HG03378 (cell line): ENCODE results near the gene LDB3.
"Not testable (repeated sequence)": the region's sequence is repeated elsewhere in the genome, so short reads cannot be mapped to it uniquely, and the experiment has no call there.

Source experiments
- ATAC-seq: cut with Tn5 transposase; IDR thresholded peaks from one replicate; pipeline ENCODE4 v1.9.1; 2021; ENCODE audit warnings: mild to moderate bottlenecking, moderate library complexity; ENCODE audit not compliant: unreplicated experiment

Gene LDB3, protein sequence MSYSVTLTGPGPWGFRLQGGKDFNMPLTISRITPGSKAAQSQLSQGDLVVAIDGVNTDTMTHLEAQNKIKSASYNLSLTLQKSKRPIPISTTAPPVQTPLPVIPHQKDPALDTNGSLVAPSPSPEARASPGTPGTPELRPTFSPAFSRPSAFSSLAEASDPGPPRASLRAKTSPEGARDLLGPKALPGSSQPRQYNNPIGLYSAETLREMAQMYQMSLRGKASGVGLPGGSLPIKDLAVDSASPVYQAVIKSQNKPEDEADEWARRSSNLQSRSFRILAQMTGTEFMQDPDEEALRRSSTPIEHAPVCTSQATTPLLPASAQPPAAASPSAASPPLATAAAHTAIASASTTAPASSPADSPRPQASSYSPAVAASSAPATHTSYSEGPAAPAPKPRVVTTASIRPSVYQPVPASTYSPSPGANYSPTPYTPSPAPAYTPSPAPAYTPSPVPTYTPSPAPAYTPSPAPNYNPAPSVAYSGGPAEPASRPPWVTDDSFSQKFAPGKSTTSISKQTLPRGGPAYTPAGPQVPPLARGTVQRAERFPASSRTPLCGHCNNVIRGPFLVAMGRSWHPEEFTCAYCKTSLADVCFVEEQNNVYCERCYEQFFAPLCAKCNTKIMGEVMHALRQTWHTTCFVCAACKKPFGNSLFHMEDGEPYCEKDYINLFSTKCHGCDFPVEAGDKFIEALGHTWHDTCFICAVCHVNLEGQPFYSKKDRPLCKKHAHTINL

DNA sequence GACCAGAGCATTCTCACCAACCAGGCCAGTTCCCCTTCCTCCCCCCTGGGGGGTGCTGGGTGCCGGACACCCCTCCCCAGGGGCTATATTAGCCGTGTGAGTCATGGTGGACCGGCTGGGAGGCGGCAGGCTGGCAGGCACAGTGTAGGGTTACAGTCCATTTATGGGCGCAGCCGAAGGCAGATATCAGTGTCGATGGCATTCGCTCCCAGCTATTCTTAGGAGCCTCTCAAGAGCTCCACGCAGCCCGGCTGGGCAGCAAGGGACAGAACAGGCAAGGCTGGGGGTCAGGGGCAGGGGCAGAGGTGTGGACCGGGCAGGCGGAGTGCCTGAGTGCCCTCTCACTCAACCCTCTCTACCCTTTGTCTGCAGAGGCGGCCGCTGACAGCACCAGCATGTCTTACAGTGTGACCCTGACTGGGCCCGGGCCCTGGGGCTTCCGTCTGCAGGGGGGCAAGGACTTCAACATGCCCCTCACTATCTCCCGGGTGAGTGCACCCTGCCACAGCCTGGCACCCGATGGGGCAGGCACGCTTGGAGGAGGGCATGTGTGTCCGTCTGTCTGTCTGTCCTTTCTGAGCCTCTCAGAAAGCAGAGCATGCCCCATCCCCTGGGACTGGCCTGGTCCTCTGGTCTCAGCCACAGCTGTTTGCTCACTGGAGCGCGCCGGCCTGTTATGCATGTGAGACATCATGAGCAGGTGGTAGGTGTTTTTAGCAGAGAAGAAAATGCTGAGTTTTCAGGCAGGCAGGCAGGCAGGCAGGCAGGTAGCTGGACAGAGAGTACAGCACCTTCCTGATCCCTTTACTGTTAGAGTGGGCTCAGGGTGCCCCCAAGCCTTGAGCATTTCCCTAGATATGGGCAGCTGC is at the start of gene LDB3:
Gene LDB3 (plus strand): TSS at position 215 of the 869 bp plus-strand sequence. CDS start 181 bp downstream, at position 396.
- peak; percentile 53 for ATAC-seq

DNA sequence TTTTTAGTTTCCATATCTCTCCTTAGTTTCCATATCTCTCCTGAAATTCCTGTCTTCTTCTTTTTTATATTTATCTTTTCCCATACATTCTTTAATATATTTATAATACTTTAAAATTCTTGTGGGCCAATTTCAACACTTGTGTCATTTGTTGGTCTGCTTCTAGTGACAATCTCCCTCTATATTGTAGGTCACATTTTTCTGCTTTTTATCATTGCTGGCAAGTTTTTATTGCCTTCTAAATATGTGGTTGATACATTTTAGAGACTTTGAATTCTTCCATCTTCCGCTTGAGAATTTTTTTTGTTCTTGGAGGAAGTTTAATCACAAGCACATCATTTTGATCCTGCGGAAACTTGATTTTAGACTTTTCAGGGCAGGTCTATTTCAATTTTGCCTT is 40.0 kb upstream of the LDB3 start:
- no peak for ATAC-seq

DNA sequence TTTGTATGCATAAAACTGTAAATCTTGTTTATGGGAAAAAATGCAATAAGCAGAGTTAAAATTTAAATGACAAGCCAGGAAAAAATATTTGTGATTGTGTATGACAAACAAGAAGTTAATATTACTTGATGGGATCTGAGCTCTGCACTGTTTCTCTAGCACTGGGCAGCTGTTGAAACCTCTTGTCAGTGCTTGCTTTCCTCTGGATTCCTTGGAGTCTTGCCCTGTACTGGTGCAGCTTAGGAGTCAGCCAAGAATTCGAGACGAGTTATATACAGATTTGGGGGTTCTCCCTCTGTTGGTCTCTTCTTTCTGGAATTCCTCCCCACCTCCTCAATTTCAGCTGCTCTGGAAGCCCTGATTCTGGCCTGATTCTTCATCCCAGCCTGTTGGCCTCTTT is 38.2 kb upstream of the LDB3 start:
- ATAC-seq: no peak

DNA sequence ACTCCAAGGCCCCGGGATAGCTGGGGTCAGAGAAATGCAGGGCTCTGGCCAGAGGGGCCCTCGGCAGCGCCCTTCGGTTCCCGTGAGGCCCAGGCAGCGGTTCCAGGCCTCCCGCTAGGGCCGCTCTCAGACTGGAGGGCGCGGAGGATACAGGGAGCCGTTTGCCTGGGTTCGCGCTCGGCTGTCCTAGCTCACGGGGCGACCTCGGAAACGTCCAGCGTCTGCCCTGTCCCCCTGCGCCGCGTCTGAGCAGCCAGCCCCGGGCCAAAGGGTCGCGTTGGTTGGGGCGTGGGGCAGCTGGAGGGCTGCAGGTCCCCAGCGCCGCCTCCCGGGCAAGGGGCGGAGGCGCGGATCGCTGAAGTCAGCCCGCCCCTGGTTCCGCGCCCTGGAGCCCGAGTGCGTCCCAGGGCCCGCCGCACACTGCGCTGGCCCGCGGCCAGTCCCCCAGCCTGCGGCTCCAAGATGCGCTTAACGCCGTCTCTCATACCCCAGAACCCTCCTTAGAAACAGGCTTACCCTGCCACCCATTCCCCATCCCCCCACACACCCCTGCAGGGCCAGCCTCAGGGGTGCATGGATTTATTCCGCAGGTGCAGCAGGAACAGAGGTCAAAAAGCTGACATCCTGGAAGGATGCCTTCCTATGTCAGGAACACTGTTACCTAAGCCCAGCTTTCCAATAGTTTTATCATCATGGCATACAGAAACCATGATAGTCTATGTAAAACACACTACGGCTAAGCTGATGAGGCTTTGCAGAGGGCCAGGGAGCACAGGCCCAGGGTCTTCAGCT is 36.1 kb upstream of the LDB3 start:
- no peak for ATAC-seq

DNA sequence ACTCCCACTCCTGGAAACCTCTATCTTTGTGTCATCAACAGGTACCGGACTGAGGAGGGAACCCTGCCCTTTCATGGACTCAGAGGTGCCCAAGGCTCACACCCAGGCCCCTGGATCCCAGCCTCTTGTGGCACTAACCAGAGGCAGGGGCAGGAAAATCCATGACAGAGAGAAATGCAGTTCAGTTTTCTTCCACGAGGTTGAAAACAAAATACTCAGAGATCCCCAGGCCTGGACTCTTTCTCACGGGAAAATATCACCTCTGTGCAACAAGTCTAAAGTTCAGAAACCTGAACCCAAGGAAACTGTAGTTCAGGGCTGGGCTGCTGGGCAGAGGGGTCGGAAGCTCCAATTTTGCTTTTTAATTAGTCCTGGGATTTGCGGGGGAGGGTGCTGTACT is 35.4 kb upstream of the LDB3 start:
- no peak for ATAC-seq

DNA sequence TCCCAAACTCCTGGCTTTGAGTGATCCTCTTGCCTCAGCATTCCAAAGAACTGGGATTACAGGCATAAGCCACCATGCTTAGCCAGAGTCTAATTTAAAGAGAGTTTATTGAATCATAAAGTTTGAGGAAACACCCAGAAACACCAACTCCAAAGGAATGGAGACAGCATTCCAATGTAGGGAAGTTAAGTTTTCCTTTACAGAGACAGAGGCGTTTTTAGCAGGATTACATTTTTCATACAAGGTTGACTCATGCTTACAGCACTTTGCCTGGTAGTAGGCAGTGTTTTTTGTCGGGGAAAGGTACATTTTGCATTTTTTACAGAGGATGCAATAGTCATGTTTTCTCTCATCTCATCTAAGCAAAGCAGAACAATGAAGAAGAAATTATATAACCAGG is 32.9 kb upstream of the LDB3 start:
- no peak for ATAC-seq

DNA sequence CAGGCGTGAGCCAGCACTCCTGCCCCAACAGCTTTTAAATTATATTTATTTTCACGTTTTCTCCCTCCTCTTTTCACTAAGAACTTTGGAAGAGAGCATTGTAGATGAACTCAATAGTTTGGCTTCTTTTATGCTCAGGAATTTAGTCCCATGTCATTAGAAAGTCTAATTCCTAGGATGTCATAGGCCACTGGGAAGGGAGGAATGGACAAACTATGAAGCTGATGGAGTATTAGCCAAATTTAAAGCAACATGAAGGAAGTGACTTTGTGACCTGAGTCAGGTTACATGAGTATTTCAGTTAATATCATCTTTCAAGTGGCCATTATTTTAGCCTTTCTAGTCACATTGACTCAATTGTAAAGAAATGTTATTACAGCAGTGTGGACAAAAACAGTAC is 32.0 kb upstream of the LDB3 start:
- no peak for ATAC-seq

DNA sequence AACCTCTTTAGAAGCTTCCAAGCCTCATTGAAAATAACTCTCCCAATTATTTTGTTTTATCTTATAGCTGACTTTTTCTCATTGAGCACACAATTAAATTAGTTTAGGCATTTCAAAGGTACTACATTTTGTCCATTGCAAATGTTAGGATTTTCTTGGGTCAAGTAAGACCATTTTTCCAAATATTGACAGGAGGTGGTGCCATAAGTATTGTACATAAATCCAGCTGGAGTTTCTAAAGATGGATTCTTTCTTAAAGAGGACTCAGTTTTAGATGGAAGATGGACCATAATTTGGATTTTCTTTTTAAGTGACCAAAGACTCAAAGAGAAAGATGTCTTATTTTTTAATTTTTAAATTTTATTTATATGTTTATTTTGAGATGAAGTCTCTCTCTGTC is 26.3 kb upstream of the LDB3 start:
- no peak for ATAC-seq

DNA sequence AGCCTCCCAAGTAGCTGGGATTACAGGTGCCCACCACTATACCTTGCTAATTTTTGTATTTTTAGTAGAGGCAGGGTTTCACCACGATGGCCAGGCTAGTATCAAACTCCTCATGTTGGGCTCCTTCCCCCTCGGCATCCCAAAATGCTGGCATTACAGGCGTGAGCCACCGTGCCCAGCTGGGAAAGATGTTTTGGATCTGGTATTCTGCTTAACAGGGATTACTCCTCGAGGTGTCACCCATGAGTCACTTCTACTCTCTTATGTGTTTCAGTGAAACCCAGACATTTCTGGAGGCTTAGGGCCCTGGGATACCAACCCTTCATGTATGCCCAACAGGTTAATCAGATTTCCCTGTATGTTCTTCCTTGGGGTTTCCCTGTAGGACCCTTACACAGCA is 25.8 kb upstream of the LDB3 start:
- no peak for ATAC-seq

DNA sequence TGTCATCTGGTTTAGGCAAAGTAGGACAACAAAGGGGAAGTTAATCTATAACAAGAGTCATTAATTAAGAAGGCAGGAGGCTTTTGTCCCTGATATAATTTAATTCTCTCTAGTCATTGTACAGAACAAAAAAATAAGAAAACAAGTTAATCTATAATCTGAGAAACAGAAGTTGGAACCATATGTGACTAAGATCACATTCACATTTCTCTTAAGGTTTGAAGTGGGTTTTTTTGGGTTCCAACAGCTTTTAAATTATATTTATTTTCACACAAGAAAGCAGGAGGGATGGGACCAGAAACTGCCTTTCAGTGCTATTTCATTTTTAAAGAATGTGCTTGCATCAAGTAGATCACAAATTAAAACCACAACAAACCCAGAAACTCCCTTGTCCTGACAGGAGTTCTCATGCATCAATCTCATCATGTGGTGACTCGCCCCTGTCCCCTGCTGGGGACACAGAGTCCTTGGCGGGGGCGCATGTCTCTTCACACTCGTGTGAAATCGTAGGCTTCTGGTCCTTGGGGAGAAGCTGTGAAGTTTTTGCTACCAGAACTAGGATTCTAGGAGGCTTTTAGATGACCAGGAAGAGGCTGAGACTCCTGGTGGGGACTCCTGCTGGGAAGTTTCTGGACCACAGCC is 24.0 kb upstream of the LDB3 start:
- no peak for ATAC-seq

DNA sequence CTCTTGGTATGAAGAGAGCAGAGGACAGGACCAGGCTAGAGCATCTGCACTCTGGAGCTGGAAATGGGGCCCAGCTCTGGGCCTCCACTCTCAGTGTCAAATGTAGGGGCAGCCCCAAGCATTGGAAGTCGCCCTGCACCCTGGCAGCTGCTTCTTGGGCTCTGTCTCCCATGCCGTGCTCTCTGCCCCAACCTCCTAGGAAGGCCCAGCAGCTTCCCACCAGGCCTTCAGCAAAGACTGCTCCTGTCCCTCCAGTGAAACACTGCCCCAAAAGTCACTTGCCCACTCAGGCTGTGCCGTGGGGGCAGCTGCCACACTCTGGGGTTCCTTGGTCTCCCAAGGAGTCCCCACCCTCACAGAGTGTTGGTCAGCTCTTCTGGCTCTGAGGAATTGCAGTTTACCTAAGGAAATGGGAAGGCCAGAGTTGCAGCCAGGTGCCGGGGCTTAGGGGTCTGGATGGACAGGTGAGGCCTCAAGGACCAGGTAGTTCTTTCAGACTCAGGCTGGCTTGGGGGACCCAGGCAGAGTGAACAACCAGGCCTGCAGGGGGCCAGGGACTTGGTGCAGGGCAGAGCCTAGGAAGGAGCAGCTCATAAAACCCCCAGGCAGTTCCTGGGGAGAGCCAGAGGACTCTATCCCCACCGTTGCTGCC is 23.4 kb upstream of the LDB3 start:
- ATAC-seq: no peak

DNA sequence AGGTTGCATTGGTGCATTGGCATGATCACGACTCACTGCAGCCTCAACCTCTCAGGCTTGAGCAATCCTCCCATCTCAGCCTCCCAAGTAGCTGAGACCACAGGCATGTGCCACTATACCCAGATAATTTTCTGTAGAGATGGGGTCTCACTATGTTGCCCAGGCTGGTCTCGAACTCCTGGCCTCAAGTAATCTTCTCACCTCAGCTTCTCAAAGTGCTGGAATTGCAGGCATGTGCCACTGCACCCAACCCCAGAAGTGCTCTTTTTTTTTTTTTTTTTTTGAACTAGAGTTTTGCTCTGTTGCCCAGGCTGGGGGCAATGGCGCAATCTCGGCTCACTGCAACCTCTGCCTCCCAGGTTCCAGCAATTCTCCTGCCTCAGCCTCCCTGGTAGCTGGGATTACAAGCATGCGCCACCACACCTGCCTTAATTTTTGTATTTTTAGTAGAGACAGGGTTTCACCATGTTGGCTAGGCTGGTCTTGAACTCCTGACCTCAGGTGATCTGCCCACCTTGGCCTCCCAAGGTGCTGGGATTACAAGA is 22.6 kb upstream of the LDB3 start:
- not testable (repeated sequence) for ATAC-seq

DNA sequence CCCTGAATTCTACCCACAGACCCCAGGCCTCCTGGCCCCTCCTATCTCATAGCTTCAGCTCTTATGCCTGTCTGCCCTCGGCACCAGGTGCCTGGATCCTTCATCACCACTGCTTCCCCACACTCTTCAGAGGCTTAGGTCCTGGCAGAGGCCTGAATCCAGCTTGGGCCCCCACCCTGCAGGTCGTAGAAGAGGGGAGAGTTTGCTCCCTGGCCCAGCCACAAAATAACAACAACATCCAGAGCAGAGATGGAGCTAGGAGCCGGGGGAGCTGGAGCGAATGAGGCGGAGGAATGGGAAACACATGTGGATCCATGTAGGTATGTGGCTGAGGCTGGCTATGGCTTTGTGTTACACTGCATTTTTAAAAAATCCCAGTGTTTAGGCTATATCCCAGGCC is 21.8 kb upstream of the LDB3 start:
- no peak for ATAC-seq

DNA sequence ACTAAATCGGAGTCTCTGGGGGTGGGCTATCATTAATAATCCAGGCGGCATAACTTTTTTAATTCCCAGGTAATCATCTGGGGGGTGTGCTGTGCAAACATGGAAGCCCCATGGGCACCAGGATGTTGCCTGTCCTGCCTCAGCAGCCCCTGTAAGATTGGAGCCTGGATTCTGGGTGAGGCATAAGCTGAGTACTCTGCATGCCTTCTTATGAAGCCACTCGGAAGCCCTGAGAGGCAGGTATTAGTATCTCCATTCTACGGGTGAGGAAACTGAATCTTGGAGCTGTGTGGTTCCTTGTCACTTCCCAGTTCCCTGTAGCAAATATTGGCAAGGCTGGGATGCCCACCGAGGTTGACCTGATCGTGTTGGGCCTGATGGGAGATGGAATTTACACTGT is 21.4 kb upstream of the LDB3 start:
- no peak for ATAC-seq

DNA sequence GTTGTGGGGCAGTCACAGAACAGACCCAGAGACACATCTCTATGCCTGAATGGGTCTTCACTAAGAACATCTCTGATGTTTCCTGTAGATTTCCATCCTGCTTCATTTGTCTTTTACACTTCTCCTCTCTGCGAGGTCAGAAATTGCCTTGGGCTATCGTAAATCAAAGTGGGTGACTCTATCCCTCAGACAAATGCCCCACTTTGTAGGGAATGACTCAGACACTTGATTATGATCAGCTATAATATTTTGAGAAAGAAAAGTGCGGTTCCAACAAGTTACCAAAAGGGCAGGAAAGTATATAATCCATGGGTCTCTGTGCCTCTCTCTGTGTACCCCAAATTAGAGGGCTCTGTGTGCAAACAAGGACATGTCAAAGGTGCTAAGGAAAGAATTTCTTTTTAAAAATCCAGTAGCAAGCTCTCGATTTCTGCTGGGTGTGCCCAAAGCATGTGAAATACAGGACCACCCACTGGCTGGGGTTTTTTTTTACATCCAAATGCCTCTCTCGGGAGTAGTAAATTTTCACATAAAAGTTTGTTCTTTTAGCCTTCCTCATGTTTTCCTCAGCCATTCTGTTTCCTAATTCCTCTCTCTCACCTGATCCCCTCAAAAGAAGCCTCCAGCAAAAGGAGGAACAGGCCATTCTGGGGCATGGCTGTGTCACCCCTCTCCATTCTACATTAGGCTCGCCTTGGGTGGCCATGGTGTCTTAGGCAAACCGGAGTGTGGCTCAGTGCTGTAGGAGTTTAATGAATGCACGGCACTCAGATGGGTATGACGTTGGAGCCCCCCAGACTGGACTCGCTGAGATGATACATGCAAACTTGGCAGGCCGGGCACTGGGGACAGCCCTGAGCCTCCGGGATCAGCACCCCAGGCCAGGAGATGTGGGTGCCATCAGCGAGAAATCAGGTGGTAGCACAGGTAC is 20.3 kb upstream of the LDB3 start:
- ATAC-seq: no peak

DNA sequence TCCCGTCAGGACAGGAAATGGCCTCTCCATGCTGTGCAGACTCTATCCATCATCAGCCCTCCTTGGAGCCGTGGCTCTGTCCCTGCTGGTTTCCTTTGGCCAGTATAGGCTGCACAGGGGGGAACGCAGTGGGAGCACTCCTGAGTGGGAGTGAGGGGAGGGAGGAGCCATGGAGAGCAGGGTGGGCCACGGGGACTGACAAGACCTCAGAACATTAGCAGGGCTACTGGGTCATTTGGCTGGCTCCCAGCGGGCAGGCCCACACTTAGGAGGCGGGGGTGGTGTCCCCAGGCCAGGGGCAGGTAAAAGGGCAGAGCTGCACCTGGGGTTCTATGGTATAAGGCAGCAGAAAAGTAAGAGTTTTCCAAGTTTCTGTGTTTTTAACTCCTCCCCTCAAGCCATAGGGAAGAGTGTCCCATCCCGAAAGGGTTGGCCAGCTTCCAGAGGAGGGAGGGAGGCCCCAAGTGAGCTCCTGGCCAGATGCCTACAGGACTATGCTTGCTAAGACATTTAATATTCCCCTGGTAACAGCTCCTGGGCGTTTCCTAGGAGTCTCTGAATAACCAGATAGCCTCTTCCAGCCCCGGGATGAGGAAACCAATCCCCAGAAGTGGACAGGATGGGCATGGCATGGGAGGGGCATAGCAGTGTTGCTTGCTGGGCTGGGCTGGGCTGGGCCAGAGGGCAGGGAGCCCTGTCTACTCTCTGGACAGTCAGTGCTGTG is 19.4 kb upstream of the LDB3 start:
- no peak for ATAC-seq

DNA sequence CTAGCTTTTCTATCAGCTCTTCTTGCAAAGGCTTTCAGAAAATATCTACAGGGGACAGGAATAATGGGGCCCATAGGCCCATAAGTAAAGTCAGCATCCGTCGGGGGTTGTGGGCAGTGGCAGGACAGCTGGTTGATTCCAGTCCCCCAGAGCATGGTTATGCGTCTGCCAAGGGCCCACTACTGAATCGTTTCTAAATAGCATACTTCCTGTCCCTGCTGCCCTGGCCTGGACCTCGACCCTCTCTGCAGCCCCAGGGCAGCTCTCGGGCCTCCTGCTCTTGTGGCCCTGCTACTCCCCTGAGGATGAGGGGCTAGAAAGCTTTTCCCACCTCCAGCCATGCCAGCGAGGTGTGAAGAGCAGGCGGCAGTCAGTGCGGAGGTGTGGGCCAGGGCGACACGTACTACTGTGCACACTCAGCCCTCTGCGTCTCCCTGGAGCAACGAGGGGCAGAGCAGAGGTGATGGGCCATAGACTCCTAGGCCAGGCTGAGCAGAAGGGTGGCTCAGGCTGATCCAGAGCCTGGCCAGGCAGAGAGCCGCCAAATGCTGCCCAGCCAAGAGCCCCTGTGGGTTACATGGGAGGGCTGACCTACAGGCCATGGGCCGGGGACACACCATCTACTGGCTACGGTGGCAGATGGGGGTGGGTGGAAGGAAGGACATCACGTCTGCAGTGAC is 18.7 kb upstream of the LDB3 start:
- ATAC-seq: no peak
